WERI-Rb-1 (cell line): Measurements from ENCODE around the gene DPEP3.

Experiments used
- DNase-seq: peaks from one replicate; pipeline ENCODE4 v3.0.0-alpha.2; 2020
- H3K27ac ChIP-seq: fragments of 250-450 bp; sonication (Bioruptor Pico); 2 replicates; pipeline ENCODE4 v1.5.1; 2020; ENCODE audit warnings: mild to moderate bottlenecking, moderate library complexity
- H3K27me3 ChIP-seq: fragments of 250-450 bp; sonication (Bioruptor Pico); 2 replicates; pipeline ENCODE4 v1.5.1; 2021; ENCODE audit warnings: mild to moderate bottlenecking, low read depth, moderate library complexity; ENCODE audit not compliant: insufficient read depth, severe bottlenecking
- H3K36me3 ChIP-seq: fragments of 250-450 bp; sonication (Bioruptor Pico); 2 replicates; pipeline ENCODE4 v1.5.1; 2020; ENCODE audit warnings: mild to moderate bottlenecking, moderate library complexity
- H3K4me3 ChIP-seq: 2 replicates; pipeline ENCODE4 v1.5.1; 2011; ENCODE audit warnings: low read depth, mild to moderate bottlenecking, control low read depth, low read length
- H3K9me3 ChIP-seq: fragments of 250-450 bp; sonication (Bioruptor Pico); 2 replicates; pipeline ENCODE4 v1.5.1; 2021; ENCODE audit warnings: mild to moderate bottlenecking, moderate library complexity; ENCODE audit not compliant: severe bottlenecking
- CTCF ChIP-seq: IDR thresholded peaks from 2 replicates; pipeline ENCODE4 v1.5.1; 2011; ENCODE audit warnings: low read depth, mild to moderate bottlenecking, control low read depth, inconsistent platforms, low read length

Gene DPEP3

DNA sequence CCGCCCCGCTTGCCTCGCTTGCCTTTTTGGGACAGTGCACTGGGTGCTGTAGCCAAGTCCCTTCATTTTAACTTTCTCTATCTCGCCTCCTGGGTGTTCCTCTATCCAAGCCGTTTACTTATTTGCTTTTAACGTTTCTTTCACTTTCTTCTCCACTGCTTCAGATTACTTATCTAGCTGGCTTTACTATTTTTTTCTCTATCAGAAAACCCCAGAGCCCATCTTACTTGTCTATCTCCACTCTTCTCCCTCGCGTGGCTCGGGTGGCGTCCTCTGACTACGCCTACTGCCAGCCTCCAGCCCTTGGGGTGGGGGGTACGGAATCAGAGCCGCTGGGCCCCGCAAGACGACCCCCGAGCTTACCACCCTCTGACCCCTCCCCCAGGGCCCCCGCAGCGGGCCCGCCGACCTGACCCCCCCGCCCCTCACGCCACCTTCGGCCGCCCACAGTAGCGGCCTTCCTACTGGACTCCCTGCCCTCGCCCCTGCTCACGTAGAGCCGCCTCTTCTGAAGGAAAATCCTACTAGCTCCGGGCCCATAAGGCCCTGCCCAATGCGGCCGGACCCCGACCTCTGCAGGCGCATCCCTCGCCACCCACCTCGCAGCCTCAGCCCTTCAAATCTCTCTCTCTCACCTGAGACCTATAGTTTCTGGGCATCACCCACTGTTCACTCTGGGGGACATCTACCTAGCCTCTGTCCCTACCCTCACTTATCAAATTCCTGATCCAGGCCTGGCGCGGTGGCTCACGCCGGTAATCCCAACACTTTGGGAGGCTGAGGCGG, 10.9 kb downstream of the DPEP3 start:
- H3K27me3 ChIP-seq = no peaks in the 10 kb centered on the region
- no peak for DNase-seq
- no peak overlapping the region for H3K27ac ChIP-seq
- H3K4me3 ChIP-seq = no peak overlapping the region
- no peaks in the 10 kb centered on the region for H3K9me3 ChIP-seq
- no peak for TF ChIP-seq CTCF
- H3K36me3 ChIP-seq = no peaks in the 10 kb centered on the region; the same call in 1 of the 2 replicates

- H3K4me3 ChIP-seq = peak within 1 kb of the TSS; percentile 41
- no peaks in the 10 kb centered on the region for H3K9me3 ChIP-seq
- H3K27ac ChIP-seq = peak within 1 kb of the TSS; percentile 31; the same call in 1 of the 2 replicates
- no peaks in the 10 kb centered on the region; the same call in none of the 2 replicates for H3K36me3 ChIP-seq
- DNase-seq = peak; percentile 62
- TF ChIP-seq CTCF = no peak
- no peaks in the 10 kb centered on the region for H3K27me3 ChIP-seq
These were observed 11.7 kb downstream of the DPEP3 start, which contains the start of gene SLC12A4 for GRCh38 chr16:67968400-67969253. Gene SLC12A4, minus strand, starts transcription at chr16:67968637. Its CDS starts 84 bp downstream, at chr16:67968553.

- no peaks in the 10 kb centered on the region for H3K9me3 ChIP-seq
- DNase-seq = no peak
- TF ChIP-seq CTCF = no peak
- H3K27me3 ChIP-seq = no peaks in the 10 kb centered on the region
- H3K4me3 ChIP-seq = peak overlapping the region; percentile 41
- peak overlapping the region; percentile 31; the same call in 1 of the 2 replicates for H3K27ac ChIP-seq
- no peaks in the 10 kb centered on the region; the same call in none of the 2 replicates for H3K36me3 ChIP-seq
These were observed 12.3 kb downstream of the DPEP3 start for GRCh38 chr16:67967958-67968399.

GRCh38 chr16:67967183-67967957, 12.9 kb downstream of the DPEP3 start:
- no peak for TF ChIP-seq CTCF
- Histone ChIP-seq H3K36me3 (no peaks in the 10 kb centered on the region; the same call in none of the 2 replicates), H3K9me3 (no peaks in the 10 kb centered on the region), H3K27me3 (no peaks in the 10 kb centered on the region), H3K4me3 (peak overlapping the region; percentile 41), H3K27ac (peak overlapping the region; percentile 31)
- no peak for DNase-seq

- Histone ChIP-seq H3K9me3 (no peaks in the 10 kb centered on the region), H3K4me3 (no peak overlapping the region), H3K27ac (peak overlapping the region; percentile 62), H3K36me3 (no peaks in the 10 kb centered on the region; the same call in none of the 2 replicates), H3K27me3 (no peaks in the 10 kb centered on the region)
- TF ChIP-seq CTCF = no peak
- DNase-seq = peak; percentile 49
These were observed 13.6 kb downstream of the DPEP3 start for GRCh38 chr16:67966549-67967182.
